Muscle layer of colon (tissue), 2 donors: ENCODE measurements around the gene CNTF.
A peak's percentile ranks its signal among the peaks of the same experiment; 100 is the strongest.
"Not testable (repeated sequence)": the region's sequence is repeated elsewhere in the genome, so short reads cannot be mapped to it uniquely, and the experiment has no call there.

Experiments used
- H3K27ac ChIP-seq: one replicate; pipeline ENCODE4 v1.7.0; 2013; ENCODE audit warnings: low read depth, mild to moderate bottlenecking, low read length, moderate library complexity
- H3K27me3 ChIP-seq, 2 donors: one replicate each; pipeline ENCODE4 v1.7.0; 2013; ENCODE audit warnings: low read length in 2 of 2, mild to moderate bottlenecking in 2 of 2; ENCODE audit not compliant: insufficient read depth in 2 of 2, control insufficient read depth in 1 of 2
- H3K36me3 ChIP-seq: one replicate; pipeline ENCODE4 v1.7.0; 2013; ENCODE audit warnings: mild to moderate bottlenecking, low read length; ENCODE audit not compliant: insufficient read depth
- H3K4me1 ChIP-seq: one replicate; pipeline ENCODE4 v1.7.0; 2013; ENCODE audit warnings: mild to moderate bottlenecking, low read length; ENCODE audit not compliant: insufficient read depth
- H3K4me3 ChIP-seq, 2 donors: one replicate each; pipeline ENCODE4 v1.7.0; 2013; ENCODE audit warnings: low read length in 2 of 2, low read depth in 1 of 2, mild to moderate bottlenecking in 1 of 2, moderate library complexity in 1 of 2
- H3K9ac ChIP-seq: one replicate; pipeline ENCODE4 v1.7.0; 2013; ENCODE audit warnings: low read length
- H3K9me3 ChIP-seq: one replicate; pipeline ENCODE4 v1.7.0; 2013; ENCODE audit warnings: mild to moderate bottlenecking, low read length
- donor health status: abdominal sarcoma.
- donor health status: Adenocarcinoma of cecum.

Gene CNTF

GRCh38 chr11:58622344-58622743 lies at the start of gene CNTF:
TSS of gene CNTF (plus strand) at chr11:58622665. CDS start at chr11:58622753, 88 bp downstream.
- H3K36me3 ChIP-seq = peaks cover 26% of the 10 kb centered on the region
- H3K27ac ChIP-seq = no peak within 1 kb of the TSS
- H3K9ac ChIP-seq = no peak within 1 kb of the TSS

GRCh38 chr11:58572906-58573305 lies 49.6 kb upstream of the CNTF start:
- H3K36me3 ChIP-seq, H3K27ac ChIP-seq, H3K9me3 ChIP-seq, H3K4me3 ChIP-seq, H3K9ac ChIP-seq, H3K27me3 ChIP-seq: not testable (repeated sequence)
- peaks cover 37% of the 10 kb centered on the region for H3K4me1 ChIP-seq

More at GRCh38 chr11:58622344-58622743, at the start of gene CNTF:
- peaks cover 13% of the 10 kb centered on the region for H3K4me1 ChIP-seq
- H3K4me3 ChIP-seq = no peak within 1 kb of the TSS
- no peaks in the 10 kb centered on the region for H3K9me3 ChIP-seq
- no peaks in the 10 kb centered on the region for H3K27me3 ChIP-seq

DNA sequence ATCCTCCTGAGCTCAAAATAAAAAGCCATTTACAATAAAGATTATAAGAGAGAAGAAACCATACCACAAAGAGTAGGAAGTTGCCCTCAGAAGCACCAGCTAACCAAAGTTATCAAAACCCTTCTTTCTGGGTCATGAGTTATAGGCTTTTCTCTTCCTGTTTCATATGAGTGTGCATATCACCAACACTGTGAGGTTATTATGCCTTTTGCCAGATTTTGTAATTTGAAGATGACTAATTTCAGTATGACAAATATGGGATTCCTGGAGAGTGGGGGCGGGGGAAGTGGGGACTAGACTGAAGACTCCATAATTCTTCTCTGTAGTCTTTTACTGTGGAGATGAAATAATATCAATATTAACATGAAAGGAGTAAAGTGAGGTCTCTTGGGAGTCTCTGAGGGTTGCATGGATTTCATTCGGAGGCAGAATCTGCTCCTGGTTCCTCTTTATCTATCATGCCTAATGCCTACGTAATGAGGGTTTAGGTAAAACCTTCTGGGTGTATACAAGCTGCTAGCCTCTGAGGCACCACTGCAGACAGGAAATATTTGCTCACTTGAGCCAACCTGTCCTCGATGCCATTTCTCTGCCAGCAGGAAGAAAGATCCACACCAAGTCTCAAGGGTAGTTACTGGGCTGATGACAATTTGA lies 48.9 kb upstream of the CNTF start:
- Histone ChIP-seq H3K36me3 (peaks cover 4% of the 10 kb centered on the region), H3K9me3 (no peaks in the 10 kb centered on the region), H3K4me1 (peaks cover 37% of the 10 kb centered on the region), H3K9ac (no peak overlapping the region), H3K27me3 (no peaks in the 10 kb centered on the region), H3K4me3 (no peak overlapping the region), H3K27ac (peak overlapping the region; percentile 42)

GRCh38 chr11:58574881-58575280 lies 47.6 kb upstream of the CNTF start:
- Histone ChIP-seq H3K4me1 (peaks cover 37% of the 10 kb centered on the region), H3K4me3 (no peak overlapping the region), H3K27ac (peak overlapping the region; percentile 6), H3K27me3 (no peaks in the 10 kb centered on the region), H3K9ac (no peak overlapping the region), H3K9me3 (no peaks in the 10 kb centered on the region), H3K36me3 (no peaks in the 10 kb centered on the region)

DNA sequence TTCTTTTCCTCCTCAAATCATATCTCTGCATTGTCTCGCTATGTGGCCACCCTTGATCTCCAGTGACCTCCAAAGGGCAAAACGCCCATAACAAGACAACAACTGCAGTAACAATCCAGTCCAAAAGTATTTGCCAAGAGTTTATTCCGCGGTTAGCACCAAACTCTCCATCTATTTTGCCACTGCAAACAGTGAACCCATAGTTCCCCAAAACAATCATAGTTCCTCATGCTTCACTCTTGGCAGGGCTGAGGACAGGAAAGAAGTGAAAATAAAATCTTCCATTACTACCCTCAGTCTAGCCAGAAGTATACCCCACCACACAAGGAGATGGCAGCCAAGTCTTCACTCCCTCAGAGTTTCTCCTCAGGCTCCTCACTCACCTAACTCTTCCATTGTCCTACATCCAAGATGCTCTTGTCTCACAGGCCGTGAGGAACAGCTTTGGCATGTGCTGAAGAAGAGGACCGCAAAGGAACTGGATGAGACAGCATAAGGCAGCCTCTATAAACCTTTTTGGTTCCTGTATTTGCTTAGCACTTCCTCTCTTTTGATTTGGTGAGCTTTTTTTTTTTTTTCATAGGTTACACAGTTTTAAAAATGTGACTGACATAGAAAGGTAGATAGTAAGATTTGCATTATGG lies 47.0 kb upstream of the CNTF start, which contains the start of gene LPXN:
TSS of gene LPXN (minus strand) at position 480 of the 644 bp plus-strand sequence. CDS start at position 396, 84 bp downstream.
- no peaks in the 10 kb centered on the region for H3K9me3 ChIP-seq
- peaks cover 43% of the 10 kb centered on the region for H3K4me1 ChIP-seq
- no peak within 1 kb of the TSS for H3K9ac ChIP-seq
- H3K4me3 ChIP-seq = no peak within 1 kb of the TSS
- H3K27me3 ChIP-seq = no peaks in the 10 kb centered on the region
- H3K27ac ChIP-seq = peak within 1 kb of the TSS; percentile 35
- no peaks in the 10 kb centered on the region for H3K36me3 ChIP-seq

DNA sequence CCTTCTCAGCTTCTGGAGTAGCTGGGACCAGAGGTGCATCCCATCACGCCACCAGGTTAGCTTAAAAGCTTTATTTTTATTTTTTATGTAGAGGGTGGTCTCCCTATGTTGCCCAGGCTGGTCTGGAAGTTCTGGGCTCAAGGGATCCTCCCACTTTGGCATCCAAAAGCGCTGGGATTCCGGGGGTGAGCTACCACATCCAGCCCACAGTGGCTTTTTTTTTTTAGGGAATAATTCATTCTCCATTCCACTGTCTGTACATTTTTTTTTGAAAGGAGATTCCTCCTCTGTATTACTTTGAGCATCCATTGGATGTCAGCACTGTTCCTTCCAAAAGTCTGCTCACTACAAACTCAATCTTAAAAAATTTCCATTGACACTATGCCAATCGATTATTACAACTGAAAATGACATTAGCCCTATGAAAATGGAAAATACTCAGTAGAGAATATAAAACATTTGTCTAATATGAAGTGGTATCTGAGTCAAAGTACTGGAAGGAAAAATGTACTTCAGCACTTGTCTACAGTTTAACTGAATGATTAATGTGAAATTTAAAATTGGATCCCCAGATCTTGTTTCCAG lies 45.5 kb upstream of the CNTF start:
- Histone ChIP-seq H3K36me3 (no peaks in the 10 kb centered on the region), H3K9me3 (no peaks in the 10 kb centered on the region), H3K9ac (peak overlapping the region; percentile 94), H3K27me3 (no peaks in the 10 kb centered on the region), H3K27ac (peak overlapping the region; percentile 94), H3K4me1 (peaks cover 53% of the 10 kb centered on the region), H3K4me3 (peak overlapping the region in 1 of 2 donors; percentile 89)

DNA sequence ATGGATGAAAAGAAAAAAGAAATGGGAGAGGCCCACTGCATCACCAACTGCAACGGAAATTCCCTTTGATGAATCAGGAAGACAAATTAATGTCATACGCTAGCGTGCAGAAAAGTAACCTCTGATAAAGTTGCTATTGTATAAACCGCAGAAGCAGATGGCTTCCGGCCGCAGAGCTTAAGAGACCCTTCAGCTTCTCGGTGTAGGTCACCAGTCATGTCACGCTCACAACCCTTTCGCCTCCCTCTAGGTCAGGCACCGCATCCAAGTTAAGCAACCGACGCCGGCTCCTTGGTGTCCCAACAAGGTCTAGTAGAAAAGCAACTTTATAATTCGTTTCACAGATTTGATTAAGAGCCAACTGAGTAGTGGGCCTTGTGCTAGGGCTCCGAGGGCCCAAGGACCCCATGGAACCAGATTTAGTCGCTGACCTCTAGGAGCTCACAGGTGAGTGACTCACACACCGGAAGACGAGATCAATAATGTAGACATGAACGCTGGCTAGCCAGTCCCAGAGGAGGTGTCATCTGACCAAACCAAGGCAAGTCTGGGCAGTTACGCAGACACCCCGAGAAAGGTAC lies 44.8 kb upstream of the CNTF start:
- peak overlapping the region; percentile 94 for H3K9ac ChIP-seq
- H3K9me3 ChIP-seq = no peaks in the 10 kb centered on the region
- H3K27me3 ChIP-seq = no peaks in the 10 kb centered on the region
- H3K27ac ChIP-seq = peak overlapping the region; percentile 94
- H3K4me1 ChIP-seq = peaks cover 57% of the 10 kb centered on the region
- H3K36me3 ChIP-seq = no peaks in the 10 kb centered on the region
- peak overlapping the region; percentile 88 to 89 for H3K4me3 ChIP-seq

DNA sequence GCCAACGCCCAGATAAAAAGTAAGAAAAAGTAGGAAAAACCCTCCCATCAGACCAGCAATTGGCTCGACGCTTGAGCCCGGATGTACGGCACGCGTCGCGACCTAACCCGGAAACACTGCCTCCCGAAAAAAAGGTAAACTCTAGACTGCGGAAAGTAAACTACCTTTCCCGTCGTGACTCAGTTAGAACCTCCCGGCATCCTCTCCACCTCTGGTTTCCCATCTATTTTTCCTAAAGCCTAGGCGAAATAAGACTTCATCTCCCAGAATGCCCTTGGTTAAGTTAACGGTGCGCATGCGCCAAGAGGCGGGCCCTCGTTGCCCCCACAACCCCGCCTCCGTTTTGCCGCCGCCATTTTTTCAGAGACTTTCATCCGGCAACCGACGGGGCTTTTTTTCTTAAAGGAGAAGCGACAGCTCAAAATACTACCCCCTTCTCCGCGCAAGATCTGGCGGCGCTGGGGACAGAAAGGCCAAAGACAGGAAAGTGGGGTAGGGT lies 44.3 kb upstream of the CNTF start:
- peaks cover 62% of the 10 kb centered on the region for H3K4me1 ChIP-seq

GRCh38 chr11:58578635-58579191 lies 43.8 kb upstream of the CNTF start, which contains the start of gene ZFP91:
TSS of gene ZFP91 (plus strand) at chr11:58579063. CDS start at chr11:58579282, 219 bp downstream.
- Histone ChIP-seq H3K36me3 (no peaks in the 10 kb centered on the region), H3K27me3 (no peaks in the 10 kb centered on the region), H3K9ac (peak within 1 kb of the TSS; percentile 98), H3K4me3 (peak within 1 kb of the TSS; percentile 93 to 94), H3K27ac (peak within 1 kb of the TSS; percentile 95), H3K4me1 (peaks cover 63% of the 10 kb centered on the region), H3K9me3 (no peaks in the 10 kb centered on the region)

More for the DNA sequence above, 44.3 kb upstream of the CNTF start:
- Histone ChIP-seq H3K9me3 (no peaks in the 10 kb centered on the region), H3K27ac (peak overlapping the region; percentile 94), H3K9ac (peak overlapping the region; percentile 98), H3K36me3 (no peaks in the 10 kb centered on the region), H3K4me3 (peak overlapping the region; percentile 89), H3K27me3 (no peaks in the 10 kb centered on the region)

DNA sequence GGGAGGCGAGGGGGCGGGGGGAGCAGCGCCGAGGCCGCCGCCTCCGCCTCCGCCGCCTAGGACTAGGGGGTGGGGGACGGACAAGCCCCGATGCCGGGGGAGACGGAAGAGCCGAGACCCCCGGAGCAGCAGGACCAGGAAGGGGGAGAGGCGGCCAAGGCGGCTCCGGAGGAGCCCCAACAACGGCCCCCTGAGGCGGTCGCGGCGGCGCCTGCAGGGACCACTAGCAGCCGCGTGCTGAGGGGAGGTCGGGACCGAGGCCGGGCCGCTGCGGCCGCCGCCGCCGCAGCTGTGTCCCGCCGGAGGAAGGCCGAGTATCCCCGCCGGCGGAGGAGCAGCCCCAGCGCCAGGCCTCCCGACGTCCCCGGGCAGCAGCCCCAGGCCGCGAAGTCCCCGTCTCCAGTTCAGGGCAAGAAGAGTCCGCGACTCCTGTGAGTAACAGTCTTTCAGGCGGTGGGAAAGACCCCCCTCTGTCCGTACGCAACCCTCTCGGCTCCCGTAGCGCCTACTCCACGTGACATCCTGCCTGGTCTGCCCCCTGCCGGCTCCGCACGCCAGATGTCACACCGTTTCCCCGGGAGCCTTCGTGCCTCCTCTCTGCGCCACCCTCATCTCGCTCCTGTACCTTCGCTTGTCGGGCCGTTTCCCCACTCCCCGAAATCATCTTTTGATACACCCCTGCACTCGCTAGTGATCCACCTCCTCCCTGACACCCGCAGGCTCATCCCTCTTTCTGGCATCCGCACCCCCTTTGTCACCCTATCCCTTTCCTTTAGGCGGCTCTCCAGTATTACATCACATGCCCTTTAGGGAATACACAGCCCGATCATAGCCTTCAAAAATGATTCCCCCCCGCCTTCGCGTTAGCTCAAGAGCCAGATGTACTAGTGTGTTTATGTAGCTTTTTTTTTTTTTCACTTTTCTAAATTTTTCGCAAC lies 43.0 kb upstream of the CNTF start:
- no peaks in the 10 kb centered on the region for H3K36me3 ChIP-seq
- peak overlapping the region; percentile 93 to 94 for H3K4me3 ChIP-seq
- peaks cover 60% of the 10 kb centered on the region for H3K4me1 ChIP-seq
- peak overlapping the region; percentile 84 for H3K9ac ChIP-seq
- H3K9me3 ChIP-seq = no peaks in the 10 kb centered on the region
- peak overlapping the region; percentile 95 for H3K27ac ChIP-seq
- H3K27me3 ChIP-seq = no peaks in the 10 kb centered on the region
